NCI-H774 (cell line): ENCODE measurements around the gene DNAJC8.

Experiments used
- DNase-seq: peaks from one replicate; lab custom pipeline; 2025; lab: John Stamatoyannopoulos, UW

Gene DNAJC8, protein sequence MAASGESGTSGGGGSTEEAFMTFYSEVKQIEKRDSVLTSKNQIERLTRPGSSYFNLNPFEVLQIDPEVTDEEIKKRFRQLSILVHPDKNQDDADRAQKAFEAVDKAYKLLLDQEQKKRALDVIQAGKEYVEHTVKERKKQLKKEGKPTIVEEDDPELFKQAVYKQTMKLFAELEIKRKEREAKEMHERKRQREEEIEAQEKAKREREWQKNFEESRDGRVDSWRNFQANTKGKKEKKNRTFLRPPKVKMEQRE

DNA sequence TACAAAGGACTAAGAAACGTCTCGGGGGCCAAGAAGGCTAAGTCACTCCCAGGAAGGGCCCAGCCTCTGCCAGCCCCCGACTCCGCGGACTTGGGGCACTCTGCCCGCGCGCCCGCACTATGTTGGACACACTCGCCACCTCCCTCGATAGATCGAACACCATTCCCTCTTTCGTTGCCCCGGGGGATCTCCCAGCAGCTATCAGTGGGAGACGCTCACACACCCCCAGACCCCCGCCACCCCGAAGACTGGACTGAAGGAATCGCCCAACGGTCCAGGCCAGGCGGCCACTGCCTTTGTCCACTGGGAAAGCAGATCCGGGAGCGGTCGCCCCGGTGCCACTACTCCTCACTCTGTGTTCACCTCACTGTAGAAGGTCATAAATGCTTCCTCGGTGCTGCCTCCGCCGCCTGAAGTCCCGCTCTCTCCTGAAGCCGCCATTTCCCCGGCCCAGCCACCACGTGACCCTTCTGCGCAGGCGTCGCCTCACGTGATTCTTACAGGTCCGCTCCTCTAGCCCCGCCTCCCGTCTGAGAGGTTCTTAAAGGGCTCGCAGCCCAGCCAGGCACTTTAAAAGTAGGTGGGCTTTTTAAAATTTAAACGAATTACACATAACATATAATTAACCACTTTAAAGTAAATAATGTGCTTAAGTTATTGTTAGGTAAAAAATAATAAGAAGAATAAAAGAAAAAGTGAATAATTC lies at the start of gene DNAJC8:
Gene DNAJC8 (minus strand): TSS at position 472 of the 706 bp plus-strand sequence. CDS start 31 bp downstream, at position 441.
- DNase-seq = peak; percentile 73

DNA sequence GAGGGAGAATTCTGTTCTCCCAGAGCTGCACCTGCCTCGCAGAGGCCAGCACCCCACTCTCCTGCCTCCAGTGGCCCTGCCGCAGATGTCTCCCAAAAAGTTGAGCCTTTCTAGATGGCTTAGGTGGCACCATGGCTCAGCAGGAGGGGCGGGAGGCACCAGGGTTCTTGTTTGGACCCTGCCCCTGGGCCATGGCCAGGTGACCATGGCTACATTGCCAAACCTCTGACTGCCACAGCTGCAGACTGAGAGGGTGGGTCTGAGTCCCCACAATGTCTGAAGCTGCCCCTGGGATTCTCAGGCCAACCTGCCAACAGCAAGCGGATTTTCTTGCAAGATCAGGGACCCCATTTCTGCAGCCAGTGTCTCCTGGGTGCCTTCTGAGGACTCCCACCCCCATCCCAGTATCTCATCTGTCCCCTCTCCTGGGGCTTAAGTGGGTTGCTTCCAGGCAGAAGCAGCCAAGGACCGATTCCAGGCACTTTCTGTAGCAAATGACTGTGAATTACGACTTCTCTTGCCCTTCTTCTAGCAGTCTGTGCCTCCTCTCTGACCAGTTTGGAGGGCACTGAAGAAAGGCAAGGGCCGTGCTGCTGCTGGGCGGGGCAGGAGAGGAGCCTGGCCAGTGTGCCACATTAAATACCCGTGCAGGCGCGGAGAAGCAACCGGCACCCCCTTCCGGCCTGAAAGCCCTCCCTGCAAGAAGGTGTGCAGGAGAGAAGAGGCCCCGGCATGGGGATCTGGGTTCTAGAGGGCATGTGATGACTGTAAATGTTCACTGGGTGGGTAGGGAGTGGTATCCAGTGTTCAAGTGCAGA lies 49.0 kb upstream of the DNAJC8 start:
- DNase-seq = no peak

DNA sequence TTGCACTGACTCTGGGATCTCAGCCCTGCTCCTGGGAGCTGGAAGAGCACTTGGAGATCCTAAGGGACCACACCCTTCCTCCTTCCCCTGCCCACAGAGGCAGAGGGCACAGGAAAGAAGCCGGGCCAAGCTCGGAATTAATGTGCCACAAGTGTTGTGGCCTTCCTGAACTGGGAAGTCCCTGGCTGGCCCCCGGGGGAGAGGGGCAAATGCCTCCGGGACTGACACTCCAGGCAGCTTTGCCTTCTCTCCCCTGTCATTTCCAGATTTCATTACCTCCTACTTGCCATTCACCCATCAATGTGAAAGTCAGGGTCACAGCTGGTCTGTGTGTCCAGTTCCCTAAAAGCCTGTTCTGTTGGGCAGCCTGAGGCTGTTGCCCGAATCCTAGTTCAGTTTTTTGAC lies 48.1 kb upstream of the DNAJC8 start:
- no peak for DNase-seq

DNA sequence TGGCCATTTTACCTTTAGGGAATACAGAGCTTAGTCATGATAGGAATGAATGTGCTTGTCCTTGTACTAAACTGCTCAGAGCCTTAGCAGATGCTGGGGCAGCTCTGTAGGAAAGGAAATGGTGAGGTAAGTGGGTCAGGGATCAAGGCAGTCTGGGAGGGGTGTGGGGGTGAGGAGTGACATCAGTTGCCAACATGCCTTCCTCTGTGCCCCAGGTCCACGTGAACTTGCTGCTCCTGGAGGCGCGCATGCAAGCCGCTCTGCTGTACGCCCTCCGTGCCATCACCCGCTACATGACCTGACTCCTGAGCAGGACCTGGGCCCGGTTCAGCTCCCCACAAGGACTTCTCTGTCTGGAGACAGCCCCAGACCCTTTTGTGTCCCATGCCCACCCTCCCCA lies 47.7 kb upstream of the DNAJC8 start:
- no peak for DNase-seq

DNA sequence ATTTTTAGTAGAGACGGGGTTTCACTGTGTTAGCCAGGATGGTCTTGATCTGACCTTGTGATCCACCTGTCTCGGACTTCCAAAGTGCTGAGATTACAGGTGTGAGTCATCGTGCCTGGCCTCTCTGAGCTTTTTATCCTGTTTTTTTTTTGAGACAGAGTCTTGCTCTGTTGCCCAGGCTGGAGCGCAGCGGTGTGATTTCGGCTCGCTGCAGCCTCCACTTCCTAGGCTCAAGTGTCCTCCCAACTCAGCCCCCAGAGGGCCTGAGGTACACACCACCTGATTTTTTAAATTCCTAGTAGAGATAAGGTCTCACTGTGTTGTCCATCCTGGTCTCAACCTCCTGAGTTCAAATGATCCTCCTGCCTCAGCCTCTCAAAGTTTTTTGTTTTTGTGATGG lies 46.9 kb upstream of the DNAJC8 start:
- no peak for DNase-seq

DNA sequence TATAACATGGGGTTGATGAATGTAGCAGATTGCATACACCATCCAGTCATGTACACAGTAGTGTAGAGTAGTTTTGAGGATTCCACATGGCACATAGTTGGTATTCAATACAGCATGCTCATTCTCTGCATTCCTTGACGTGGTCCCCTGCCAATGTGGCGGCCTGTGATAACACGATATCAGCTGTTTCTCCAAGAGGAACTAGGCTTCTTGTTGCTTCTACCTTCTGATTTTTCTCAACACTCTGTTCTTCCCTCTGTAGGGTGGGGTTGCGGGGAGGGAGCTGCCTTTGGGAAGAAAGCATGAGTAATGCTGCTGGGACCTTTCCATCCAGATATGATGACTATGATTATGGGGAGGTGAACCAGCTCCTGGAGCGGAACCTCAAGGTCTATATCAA lies 45.9 kb upstream of the DNAJC8 start:
- no peak for DNase-seq

DNA sequence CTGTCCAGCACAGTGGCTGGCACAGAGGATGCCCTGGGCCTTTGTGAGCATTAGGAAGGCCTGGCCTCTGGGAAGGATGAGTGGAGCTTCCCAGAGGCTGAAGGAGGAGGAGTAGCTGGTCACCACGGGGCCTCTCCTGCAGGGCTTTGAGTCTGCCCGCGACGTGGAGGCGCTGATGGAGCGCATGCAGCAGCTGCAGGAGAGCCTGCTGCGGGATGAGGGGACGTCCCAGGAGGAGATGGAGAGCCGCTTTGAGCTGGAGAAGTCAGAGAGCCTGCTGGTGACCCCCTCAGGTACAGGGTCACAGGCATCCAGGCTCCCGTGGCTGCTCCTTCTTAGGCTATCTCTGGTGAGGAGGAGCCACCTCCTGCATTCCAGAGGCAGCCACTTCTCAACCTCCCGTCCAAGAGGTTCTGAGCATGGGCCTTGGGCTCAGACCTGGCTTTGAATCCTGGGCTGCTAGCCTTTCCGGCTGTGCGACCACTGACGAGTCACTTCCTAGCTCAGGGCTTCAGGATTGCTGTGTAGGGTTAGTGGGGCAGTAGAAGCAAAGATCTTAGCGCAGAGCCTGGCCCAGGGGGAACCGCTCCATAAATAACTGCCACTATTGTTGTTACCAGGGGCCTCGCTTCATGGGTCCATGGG lies 40.5 kb upstream of the DNAJC8 start:
- DNase-seq = no peak

DNA sequence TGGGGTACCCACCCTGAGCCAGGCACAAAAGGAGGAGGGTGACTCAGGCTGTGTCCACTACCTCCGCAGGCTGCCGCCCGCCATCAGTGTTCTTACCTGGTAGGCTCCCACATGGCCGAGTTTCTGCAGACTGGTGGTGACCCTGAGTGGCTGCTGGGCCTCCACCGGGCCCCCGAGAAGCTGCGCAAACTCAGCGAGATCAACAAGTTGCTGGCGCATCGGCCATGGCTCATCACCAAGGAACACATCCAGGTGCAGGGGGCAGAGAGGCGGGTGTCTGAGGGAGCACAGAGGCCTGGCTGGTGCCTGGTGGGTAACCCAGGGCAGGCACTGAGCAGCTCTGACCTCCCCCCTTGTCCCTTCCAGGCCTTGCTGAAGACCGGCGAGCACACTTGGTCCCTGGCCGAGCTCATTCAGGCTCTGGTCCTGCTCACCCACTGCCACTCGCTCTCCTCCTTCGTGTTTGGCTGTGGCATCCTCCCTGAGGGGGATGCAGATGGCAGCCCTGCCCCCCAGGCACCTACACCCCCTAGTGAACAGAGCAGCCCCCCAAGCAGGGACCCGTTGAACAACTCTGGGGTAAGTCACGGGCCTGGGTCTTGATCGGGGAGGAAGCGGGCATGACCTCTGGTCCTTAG lies 39.5 kb upstream of the DNAJC8 start:
- DNase-seq = no peak

DNA sequence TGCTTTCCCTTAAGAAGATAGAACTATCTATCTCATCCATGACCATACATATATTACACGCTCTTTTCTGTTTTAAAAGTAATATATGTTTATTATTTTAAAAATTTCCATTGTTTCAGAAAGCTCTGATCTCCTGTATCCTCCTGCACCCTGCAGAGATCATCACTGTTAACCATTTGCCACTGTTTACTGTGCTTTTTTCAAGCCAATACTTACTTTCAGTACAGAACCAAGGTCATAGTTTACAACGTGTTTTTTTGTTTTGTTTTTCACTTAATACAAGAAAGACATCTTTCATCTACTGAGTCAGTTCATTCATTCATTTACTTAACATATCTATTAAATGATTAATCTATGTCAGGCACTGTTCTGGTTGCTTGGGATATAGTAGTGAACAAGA lies 36.7 kb upstream of the DNAJC8 start:
- DNase-seq = no peak

DNA sequence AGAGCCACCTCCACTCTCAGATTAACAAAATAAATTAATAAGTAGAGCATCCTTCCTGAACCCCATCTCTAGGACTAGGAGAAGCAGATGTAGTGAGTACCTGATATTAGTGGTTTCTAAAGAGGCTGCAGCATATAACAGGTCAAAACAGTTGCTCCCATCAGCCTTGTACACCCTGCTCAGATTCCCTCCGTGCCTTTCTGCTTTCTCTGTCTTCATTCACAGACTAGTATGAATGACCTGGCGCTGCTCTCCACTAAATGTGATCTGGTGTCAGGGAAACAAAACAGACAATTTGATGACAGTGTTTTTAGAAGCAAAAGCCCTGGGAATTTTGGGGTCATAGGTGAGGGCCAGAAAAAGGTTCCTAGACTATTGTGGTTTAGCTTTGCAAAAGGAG lies 34.8 kb upstream of the DNAJC8 start:
- no peak for DNase-seq

DNA sequence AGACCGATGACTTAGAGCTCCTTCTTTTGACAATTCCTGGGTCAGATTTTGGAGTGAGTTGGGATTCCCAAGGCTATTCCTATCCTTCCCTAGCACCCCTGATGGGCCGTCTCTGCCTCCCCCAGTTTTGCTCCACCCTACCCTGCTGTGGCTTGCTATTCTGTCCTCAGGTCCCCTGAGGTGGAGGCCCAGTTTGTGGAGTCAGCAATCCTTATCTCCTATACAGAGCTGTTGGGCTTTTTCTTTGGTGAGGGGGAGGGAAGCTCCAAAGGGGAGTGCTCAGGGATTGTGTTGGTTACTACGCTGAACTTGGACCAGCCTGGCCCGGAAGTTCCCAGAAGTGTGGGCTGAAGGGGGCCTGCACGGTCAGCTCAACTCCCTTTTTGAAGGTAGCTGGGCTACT lies 34.1 kb upstream of the DNAJC8 start:
- DNase-seq = no peak

DNA sequence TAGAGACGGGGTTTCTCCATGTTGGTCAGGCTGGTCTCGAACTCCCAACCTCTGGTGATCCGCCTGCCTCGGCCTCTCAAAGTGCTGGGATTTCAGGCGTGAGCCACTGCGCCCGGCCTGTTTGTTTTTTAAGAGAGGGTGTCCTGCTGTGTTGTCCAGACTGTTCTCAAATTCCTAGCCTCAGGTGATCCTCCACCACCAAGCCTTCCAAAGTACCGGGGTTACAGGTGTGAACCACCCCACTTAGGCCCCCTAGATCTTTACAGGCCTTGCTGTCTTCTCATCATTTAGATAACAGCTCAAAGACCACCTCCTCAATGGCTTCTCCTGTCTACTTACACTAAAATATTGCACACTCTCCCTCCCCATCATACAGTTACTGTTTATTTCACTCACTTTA lies 32.7 kb upstream of the DNAJC8 start:
- no peak for DNase-seq

DNA sequence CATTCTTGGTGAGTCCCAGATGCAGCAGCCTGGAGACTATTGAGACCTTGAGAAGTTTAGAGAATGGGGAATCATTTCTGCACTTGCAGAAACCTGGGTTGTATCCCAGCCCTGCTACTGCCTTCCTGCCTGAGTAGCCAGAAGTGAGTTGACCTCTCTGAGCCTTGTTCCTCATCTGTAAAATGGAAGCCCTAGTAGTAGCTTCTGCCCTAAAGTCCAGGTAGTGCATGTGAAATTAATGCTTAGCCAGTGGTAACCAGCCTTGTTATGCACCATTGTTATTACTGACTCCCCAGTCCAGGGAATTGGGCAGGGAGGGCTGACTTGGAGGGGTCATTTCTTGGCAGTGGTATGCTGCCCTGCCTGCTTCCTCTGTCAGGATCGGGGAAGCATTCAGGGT lies 32.1 kb upstream of the DNAJC8 start:
- DNase-seq = no peak

DNA sequence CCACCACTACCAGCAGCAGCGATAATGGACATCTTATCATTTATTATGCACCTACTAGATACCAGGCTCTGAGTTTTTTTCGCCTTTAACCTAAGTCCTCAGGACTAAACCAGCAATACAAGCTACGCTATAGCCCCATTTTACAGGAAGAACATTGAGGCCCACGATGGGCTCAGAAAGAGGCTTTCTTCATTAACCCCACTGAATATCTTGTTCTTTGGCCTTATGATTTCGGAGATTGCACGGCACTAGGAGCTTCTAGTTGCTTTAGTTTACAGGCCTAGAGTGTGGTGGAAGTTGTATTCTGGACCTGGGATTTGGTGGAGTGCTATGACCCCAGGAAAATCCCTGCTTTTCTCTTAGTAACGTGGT lies 28.0 kb upstream of the DNAJC8 start:
- no peak for DNase-seq

DNA sequence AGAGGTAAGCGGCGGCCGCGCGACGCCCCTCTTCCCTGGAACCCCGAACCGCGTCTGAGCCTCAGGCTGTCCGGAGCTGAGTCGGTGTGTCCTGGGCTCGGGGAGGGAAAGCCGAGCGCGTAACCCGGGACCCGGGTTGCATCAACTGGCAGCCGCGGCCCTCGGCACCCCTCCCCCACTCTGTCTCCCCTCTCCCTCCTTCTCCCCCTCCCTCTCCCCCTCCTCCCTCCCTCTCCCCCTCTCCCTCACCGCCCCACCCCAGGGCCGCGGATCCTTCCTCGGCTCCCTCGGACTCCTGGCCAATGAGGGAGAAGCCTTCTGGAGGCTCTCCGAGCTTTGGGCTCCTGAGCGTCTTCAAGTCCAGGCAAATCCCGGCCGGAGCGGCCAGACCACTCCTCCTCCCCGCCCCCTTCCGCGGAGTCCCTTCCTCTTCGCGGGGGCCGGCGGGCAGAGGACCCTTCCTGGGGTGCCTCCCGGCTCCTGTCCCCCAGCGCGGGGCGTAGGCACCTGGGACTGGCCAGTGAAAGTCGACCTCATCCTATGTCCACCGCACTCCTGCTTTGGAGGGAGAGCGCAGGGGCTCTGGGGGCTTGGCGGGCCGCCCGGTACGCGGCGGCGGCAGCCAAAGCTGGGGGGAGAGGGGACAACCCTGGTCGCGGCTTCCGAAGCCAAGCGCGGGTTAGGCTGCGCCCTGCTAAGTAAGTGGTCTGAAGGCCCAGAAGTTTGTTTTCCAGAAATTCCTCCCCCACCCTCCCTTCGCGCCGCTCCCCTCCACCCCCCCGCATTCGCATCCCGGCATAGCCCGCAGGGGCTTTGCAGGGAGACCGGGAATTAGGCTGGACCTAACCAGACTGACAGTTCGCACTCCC lies 27.3 kb upstream of the DNAJC8 start:
- no peak for DNase-seq

DNA sequence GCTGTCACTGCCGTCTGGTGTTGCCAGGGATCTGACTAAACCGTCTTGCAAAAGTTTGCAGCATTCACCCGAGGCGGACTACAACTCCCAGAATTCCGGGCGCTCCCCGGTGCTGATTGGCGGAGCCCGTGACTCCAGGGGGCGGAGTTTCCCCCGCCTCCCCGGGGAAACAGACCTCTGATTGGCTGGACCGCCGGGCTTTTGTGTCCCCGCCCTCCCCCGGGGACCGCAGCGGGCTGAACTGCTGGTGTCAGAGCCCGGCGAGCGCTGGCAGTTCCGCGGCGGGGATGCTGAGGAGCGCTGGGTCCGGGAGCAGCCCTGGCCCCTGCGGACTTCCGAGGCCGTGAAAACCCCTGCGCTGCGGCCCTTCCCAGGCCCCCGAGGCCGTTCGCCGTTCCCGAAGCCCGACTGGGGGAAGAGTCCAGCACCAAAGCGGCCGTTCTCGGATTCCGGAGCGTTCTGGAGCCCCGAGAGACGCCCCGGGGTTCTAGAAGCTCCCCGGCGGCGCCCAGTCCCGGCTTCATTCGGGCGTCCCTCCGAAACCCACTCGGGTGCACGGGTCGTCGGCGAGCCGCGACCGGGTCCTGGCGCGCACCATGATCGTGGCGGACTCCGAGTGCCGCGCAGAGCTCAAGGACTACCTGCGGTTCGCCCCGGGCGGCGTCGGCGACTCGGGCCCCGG lies 26.6 kb upstream of the DNAJC8 start, which contains the start of gene SESN2:
Gene SESN2 (plus strand): TSS at position 267 of the 682 bp plus-strand sequence. CDS start 330 bp downstream, at position 597.
- DNase-seq = peak; percentile 87

DNA sequence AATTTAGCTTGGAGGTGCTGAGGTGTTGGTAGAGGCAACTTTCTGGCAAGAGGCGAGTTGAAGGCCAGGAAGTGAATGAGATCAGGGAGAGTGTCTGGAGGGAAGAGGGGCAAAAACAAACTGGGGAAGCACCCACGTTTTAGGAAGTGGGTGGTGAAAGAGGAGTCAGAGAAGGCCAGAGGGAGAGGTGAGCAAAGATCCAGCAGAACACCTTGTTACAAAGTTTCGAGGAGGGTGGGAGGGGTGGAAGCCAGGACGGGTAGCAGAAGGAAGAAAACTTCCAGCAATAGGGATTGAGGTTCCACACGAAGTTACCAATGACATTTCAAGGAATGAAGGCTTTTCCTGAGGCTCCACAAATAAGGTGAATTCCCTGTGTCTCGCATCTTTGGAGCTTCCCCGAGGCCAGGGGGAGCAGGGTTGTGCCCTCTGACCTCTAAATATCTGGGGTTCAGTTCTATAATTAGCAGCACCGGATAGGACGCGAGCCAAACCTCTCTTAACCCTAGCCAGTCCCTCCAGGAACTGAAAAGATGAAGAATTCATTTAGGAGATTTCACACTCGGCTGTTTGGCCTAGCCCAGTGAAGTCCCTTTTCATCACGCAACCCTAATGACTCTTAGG lies 25.9 kb upstream of the DNAJC8 start:
- no peak for DNase-seq

DNA sequence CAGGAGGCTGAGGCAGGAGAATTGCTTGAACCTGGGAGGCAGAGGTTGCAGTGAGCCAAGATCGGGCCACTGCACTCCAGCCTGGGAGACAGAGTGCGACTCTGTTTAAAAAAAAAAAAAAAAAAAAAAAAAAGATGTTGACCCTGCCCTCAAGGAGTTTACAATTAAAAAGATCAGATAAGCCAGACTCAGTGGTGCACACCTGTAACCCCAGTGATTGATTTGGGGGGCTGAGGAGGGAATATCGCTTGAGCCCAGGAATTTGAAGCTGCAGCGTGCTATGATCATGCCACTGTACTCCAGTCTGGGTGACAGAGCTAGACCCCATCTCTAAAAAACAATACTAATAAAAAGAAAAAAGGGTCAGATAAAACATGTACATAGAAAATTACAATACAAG lies 24.9 kb upstream of the DNAJC8 start:
- no peak for DNase-seq

DNA sequence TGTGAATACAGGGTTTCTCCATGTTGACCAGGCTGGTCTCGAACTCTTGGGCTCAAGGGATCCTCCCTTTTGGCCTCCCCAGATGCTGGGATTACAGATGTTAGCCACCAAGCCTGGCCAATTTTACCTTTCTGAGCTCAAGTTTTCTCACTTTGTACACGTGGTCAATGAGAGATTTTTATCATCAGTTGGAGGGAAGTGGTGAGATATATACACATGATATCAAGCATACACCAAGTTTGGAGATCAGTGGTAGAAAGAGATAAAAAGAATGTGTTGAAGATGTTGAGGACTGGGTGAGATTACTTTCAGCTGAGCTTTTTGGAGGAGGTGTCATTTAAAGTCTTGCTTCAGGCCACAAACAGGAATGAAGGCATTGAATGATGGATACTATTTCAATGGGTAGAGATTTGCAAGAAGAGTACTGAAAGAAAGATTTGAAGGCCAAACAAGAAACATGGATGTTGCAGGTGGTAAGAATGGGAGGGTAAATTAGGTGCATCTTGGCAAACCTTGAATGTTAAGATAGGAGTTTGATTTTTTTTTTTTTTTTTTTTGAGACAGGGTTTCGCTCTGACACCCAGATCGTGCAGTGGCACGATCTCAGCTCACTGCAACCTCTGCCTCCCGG lies 23.5 kb upstream of the DNAJC8 start:
- DNase-seq = no peak
